GM21390 (cell line): Measurements from ENCODE around the gene CD300H.
"Not testable (repeated sequence)": the region's sequence is repeated elsewhere in the genome, so short reads cannot be mapped to it uniquely, and the experiment has no call there.

Experiments used
- ATAC-seq: cut with Tn5 transposase; IDR thresholded peaks from one replicate; pipeline ENCODE4 v1.9.1; 2021; ENCODE audit not compliant: unreplicated experiment

The CD300H gene

GRCh38 chr17:74528491-74529199 is 38.7 kb downstream of the CD300H start:
- ATAC-seq: peak; percentile 73

GRCh38 chr17:74527756-74528155 is 39.6 kb downstream of the CD300H start:
- no peak for ATAC-seq

DNA sequence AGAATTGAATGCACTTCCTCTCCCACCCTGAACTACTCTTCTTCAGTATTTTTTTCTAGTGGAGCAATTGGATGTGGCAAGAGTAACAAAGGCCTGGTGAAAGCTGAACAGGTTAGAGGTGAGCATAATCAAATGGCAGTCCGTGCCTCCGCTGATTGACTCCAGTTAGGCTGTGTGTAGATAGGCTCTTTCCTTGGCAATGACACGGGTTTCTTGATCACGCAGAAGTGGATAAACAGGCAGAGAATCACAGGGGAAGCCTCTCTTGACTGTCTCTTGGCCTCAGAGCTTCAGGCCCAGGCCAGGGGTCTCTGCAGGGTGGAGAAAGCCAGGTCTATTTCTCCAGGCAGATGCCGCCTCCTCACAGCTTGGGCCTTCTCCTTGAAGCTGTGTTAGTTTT is 40.2 kb downstream of the CD300H start:
- no peak for ATAC-seq

- no peak for ATAC-seq
These were observed 40.6 kb downstream of the CD300H start for GRCh38 chr17:74526681-74527080.

GRCh38 chr17:74525781-74526288 is 41.5 kb downstream of the CD300H start:
- no peak for ATAC-seq

- no peak for ATAC-seq
These were observed 41.9 kb downstream of the CD300H start for GRCh38 chr17:74525465-74525725.

GRCh38 chr17:74524653-74525464 is 42.5 kb downstream of the CD300H start:
- no peak for ATAC-seq

GRCh38 chr17:74523308-74523707 is 44.0 kb downstream of the CD300H start:
- ATAC-seq: no peak

GRCh38 chr17:74522381-74523105 is 44.8 kb downstream of the CD300H start:
- no peak for ATAC-seq

DNA sequence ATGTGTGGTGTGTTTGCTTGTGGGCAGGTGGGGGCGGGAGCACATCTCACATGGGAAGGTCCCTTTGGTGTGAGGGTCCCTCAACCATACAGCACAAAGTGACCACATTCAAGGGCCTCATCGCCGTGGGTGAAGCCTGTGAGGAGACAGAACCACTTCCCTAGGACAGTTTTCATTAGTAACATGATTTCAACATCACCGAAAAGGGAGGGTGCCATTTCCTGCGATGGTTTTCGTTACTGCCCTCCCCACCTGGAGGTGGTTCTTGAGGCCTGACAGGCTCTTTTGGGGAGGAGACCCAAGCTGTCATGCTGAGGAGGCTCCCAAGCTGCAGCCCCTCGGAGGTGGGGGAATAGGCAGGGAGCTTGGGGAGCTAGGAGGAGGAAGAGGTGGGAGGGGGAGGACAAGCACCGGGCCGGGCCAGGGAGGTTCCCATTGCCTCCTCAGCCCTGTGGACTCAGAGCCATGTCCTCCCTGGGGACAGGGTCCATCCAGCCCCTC is 45.6 kb downstream of the CD300H start:
- ATAC-seq: no peak

GRCh38 chr17:74520790-74521480 is 46.4 kb downstream of the CD300H start:
- no peak for ATAC-seq

- ATAC-seq: no peak
These were observed 47.3 kb downstream of the CD300H start for GRCh38 chr17:74520016-74520434.

- not testable (repeated sequence) for ATAC-seq
These were observed 48.8 kb downstream of the CD300H start for GRCh38 chr17:74518413-74518981.

DNA sequence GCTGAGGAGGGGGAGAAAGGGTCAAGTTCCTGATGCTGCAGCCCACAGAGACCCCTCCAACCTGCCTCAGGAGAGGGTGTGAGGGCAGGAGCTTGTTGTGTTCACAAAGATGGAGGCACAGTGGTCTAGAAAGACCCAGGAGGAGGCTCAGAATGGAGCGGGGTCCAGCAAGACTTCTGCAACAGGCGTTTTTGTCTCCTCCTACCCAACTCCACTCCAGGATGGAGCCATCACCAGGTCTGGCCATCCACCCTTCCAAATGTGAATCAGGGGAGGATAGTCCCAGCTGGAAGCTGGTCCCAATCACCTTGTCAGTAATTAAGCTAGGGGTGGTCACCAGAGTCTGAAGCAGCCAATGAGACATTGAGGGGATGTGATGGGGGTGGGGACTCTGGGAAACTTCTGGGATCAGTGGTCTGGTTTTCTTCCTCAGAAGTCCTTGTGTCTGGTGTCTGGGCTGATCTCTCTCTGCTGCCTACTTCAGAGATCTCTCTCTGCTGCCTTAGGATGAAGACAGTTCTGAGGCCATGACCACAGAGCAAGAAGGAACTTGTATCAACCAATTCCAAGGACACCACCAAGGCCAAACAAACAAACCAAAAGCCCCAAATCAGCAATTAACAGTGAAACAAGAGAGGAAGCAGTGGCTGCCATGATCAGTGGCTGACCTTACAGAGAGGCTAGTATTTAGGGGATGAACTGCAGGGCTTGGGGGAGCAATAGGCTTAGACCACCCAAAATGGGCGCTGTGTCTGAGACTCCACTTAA is 50.6 kb downstream of the CD300H start:
- no peak for ATAC-seq

DNA sequence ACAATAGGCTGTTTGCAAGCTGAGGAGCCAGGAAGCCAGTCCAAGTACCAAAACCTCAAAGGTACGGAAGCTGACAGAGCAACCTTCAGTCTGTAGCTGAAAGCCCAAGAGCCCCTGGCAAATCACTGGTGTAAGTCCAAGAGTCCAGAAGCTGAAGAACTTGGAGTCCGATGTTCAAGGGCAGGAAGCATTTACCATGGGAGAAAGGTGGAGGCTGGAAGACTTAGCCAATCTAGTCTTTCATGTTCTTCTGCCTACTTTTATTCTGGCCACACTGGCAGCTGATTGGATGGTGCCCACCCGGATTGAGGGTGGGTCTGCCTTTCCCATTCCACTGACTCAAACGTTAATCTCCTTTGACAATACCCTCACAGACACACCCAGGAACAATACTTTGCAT is 51.4 kb downstream of the CD300H start:
- ATAC-seq: no peak

DNA sequence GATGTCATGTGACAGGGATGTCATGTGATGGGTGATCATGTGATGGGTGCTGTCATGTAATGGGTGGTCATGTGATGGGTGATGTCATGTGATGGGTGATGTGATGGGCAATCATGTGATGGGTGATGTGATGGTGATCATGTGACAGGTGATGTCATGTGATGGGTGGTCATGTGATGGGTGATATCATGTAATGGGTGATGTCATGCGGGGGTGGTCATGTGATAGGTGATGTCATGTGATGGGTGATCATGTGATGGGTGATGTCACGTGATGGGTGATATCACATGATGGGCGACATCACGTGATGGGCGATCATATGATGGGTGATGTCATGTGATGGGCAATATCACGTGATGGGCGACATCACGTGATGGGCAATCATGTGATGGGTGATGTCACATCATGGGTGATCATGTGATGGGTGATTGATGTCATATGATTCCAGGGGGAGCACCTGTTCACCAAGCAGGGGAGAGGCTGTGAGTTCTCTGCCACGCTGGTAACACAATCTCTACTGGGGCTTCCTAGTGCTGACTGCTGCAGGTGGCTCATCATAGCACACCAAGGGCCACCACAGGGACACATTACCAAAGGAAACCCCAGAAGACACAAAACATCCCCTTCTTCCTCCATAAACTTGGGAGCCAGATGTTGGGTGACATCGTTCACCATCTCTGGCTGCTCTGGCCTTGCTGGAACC is 52.5 kb downstream of the CD300H start:
- no peak for ATAC-seq

GRCh38 chr17:74513987-74514631 is 53.2 kb downstream of the CD300H start:
- ATAC-seq: no peak

GRCh38 chr17:74512624-74513091 is 54.7 kb downstream of the CD300H start:
- ATAC-seq: no peak

GRCh38 chr17:74512036-74512435 is 55.3 kb downstream of the CD300H start:
- no peak for ATAC-seq
